Suprapubic skin (tissue), 4 donors: Measurements from ENCODE around the gene FSIP2. TPM values are rescaled to one million over a fixed set of nuclear protein-coding genes. Genes with fewer than 3 reads are reported as not detected.

Source experiments
- DNase-seq, 2 donors: peaks; one replicate each; pipeline ENCODE4 v3.0.0-alpha.2; 2019; ENCODE audit warnings: low spot score in 2 of 2
- H3K27ac ChIP-seq: fragments of 200-600 bp; sonication (generic); one replicate; pipeline ENCODE4 v1.5.1; 2019
- H3K27me3 ChIP-seq: fragments of 200-600 bp; sonication (generic); one replicate; pipeline ENCODE4 v1.5.1; 2019
- H3K36me3 ChIP-seq: fragments of 200-600 bp; sonication (generic); one replicate; pipeline ENCODE4 v1.5.1; 2019
- H3K4me1 ChIP-seq: fragments of 200-600 bp; sonication (generic); one replicate; pipeline ENCODE4 v1.5.1; 2019
- H3K4me3 ChIP-seq: fragments of 200-600 bp; sonication (generic); one replicate; pipeline ENCODE4 v1.5.1; 2019; ENCODE audit warnings: mild to moderate bottlenecking
- H3K9me3 ChIP-seq: fragments of 200-600 bp; sonication (generic); one replicate; pipeline ENCODE4 v1.5.1; 2019
- CTCF ChIP-seq, 2 donors: fragments of 200-600 bp in 1 of 2; fragments of 450-650 bp in 1 of 2; sonication (generic) in 1 of 2; IDR thresholded peaks; one replicate each; pipeline ENCODE4 v1.5.1; 2016 to 2019; ENCODE audit warnings: antibody characterized with exemption in 2 of 2, mild to moderate bottlenecking in 1 of 2, moderate library complexity in 1 of 2
- EP300 ChIP-seq: sonication (generic); formaldehyde crosslinking; IDR thresholded peaks from one replicate; pipeline ENCODE4 v1.6.1; 2017; ENCODE audit warnings: antibody characterized with exemption
- POLR2A ChIP-seq, 2 donors: fragments of 450-650 bp; IDR thresholded peaks; one replicate each; pipeline ENCODE4 v1.6.1; 2017; ENCODE audit warnings: antibody characterized with exemption in 2 of 2, mild to moderate bottlenecking in 2 of 2, moderate library complexity in 2 of 2
- POLR2AphosphoS5 ChIP-seq, 3 donors: sonication (generic); formaldehyde crosslinking; IDR thresholded peaks; one replicate each; pipeline ENCODE4 v1.6.1; 2017; ENCODE audit warnings: antibody characterized with exemption in 3 of 3
- WGBS: methylation state at CpG from one replicate; pipeline ENCODE4 v1.1.5; 2018; 5-methylcytosine and 5-hydroxymethylcytosine counted together
- total RNA-seq, 4 donors: library from RNA; depleted of rRNA; stranded (reverse); fragments of >200 nt; gene quantifications; one replicate each; pipeline ENCODE4 v1.1.0, GENCODE V29; 2016

FSIP2 gene
- total RNA-seq, 4 donors from 2014 or later = 0.83 to 10.1 (median 1.6) TPM

GRCh38 chr2:185793532-185794345 lies 55.1 kb downstream of the FSIP2 start:
- TF ChIP-seq POLR2A (IDR thresholded peaks at IDR 0.05) = no peak
- TF ChIP-seq CTCF (IDR thresholded peaks at IDR 0.05) = no peak
- TF ChIP-seq POLR2AphosphoS5 (IDR thresholded peaks at IDR 0.05) = no peak
- no peak for DNase-seq
- no peaks in the 10 kb centered on the region for H3K9me3 ChIP-seq
- H3K27ac ChIP-seq = no peak overlapping the region
- no peak overlapping the region for H3K4me3 ChIP-seq
- H3K36me3 ChIP-seq = no peaks in the 10 kb centered on the region
- H3K4me1 ChIP-seq = no peaks in the 10 kb centered on the region
- no peaks in the 10 kb centered on the region for H3K27me3 ChIP-seq
- WGBS = 67% methylated on average over 7 of the region's 7 CpGs

- 64% methylated on average over 2 of the region's 2 CpGs for WGBS
- Histone ChIP-seq H3K27me3 (no peaks in the 10 kb centered on the region), H3K9me3 (no peaks in the 10 kb centered on the region), H3K4me1 (no peaks in the 10 kb centered on the region), H3K27ac (no peak overlapping the region), H3K4me3 (no peak overlapping the region), H3K36me3 (no peaks in the 10 kb centered on the region)
- DNase-seq = no peak
- no peak for TF ChIP-seq POLR2AphosphoS5 (IDR thresholded peaks at IDR 0.05)
- TF ChIP-seq POLR2A (IDR thresholded peaks at IDR 0.05) = no peak
- TF ChIP-seq EP300 = no peak
- TF ChIP-seq CTCF (IDR thresholded peaks at IDR 0.05) = no peak
Measured at GRCh38 chr2:185796758-185797157, 58.2 kb downstream of the FSIP2 start.

GRCh38 chr2:185802926-185803325 lies 64.3 kb downstream of the FSIP2 start:
- Histone ChIP-seq H3K9me3 (no peaks in the 10 kb centered on the region), H3K4me3 (no peak overlapping the region), H3K27ac (no peak overlapping the region), H3K36me3 (no peaks in the 10 kb centered on the region), H3K4me1 (no peaks in the 10 kb centered on the region), H3K27me3 (no peaks in the 10 kb centered on the region)
- no peak for DNase-seq
- no peak for TF ChIP-seq POLR2AphosphoS5 (IDR thresholded peaks at IDR 0.05)
- no peak for TF ChIP-seq EP300
- TF ChIP-seq POLR2A (IDR thresholded peaks at IDR 0.05) = no peak
- TF ChIP-seq CTCF (IDR thresholded peaks at IDR 0.05) = no peak

GRCh38 chr2:185806783-185807182 lies 68.2 kb downstream of the FSIP2 start:
- TF ChIP-seq POLR2AphosphoS5 (IDR thresholded peaks at IDR 0.05) (no peak), EP300 (no peak), CTCF (IDR thresholded peaks at IDR 0.05) (no peak), POLR2A (IDR thresholded peaks at IDR 0.05) (no peak)
- Histone ChIP-seq H3K4me1 (no peaks in the 10 kb centered on the region), H3K27me3 (no peaks in the 10 kb centered on the region), H3K36me3 (no peaks in the 10 kb centered on the region), H3K9me3 (no peaks in the 10 kb centered on the region), H3K27ac (no peak overlapping the region), H3K4me3 (no peak overlapping the region)
- no peak for DNase-seq

- no peak overlapping the region for H3K27ac ChIP-seq
- no peaks in the 10 kb centered on the region for H3K27me3 ChIP-seq
- no peaks in the 10 kb centered on the region for H3K4me1 ChIP-seq
- TF ChIP-seq EP300 (no peak), CTCF (IDR thresholded peaks at IDR 0.05) (no peak), POLR2A (IDR thresholded peaks at IDR 0.05) (no peak), POLR2AphosphoS5 (IDR thresholded peaks at IDR 0.05) (no peak)
- H3K9me3 ChIP-seq = no peaks in the 10 kb centered on the region
- WGBS = 62% methylated on average over 1 of the region's 1 CpG
- DNase-seq = no peak
- H3K4me3 ChIP-seq = no peak overlapping the region
- no peaks in the 10 kb centered on the region for H3K36me3 ChIP-seq
Measured at GRCh38 chr2:185807351-185807750, 68.7 kb downstream of the FSIP2 start.
